ENCODE results near the gene MXRA8. TPM values are rescaled to one million over a fixed set of nuclear protein-coding genes. Genes with fewer than 3 reads are reported as not detected.

MXRA8 gene
- total RNA-seq, 1 donor from 2014 or later: 20.2 TPM

GRCh38 chr1:1336446-1336845, 21.9 kb downstream of the MXRA8 start:
- no peak overlapping the region for H3K4me3 ChIP-seq
- intact Hi-C loops (cut with micrococcal nuclease): no loop called here
- DNase-seq: no peak
- TF ChIP-seq, protein P1, sequence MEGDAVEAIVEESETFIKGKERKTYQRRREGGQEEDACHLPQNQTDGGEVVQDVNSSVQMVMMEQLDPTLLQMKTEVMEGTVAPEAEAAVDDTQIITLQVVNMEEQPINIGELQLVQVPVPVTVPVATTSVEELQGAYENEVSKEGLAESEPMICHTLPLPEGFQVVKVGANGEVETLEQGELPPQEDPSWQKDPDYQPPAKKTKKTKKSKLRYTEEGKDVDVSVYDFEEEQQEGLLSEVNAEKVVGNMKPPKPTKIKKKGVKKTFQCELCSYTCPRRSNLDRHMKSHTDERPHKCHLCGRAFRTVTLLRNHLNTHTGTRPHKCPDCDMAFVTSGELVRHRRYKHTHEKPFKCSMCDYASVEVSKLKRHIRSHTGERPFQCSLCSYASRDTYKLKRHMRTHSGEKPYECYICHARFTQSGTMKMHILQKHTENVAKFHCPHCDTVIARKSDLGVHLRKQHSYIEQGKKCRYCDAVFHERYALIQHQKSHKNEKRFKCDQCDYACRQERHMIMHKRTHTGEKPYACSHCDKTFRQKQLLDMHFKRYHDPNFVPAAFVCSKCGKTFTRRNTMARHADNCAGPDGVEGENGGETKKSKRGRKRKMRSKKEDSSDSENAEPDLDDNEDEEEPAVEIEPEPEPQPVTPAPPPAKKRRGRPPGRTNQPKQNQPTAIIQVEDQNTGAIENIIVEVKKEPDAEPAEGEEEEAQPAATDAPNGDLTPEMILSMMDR (IDR thresholded peaks at IDR 0.05; ENCODE audit: borderline replicate concordance): no peak
- peaks cover 1% of the 10 kb centered on the region for H3K4me1 ChIP-seq
- H3K36me3 ChIP-seq: peaks cover 55% of the 10 kb centered on the region
- no peaks in the 10 kb centered on the region for H3K9me3 ChIP-seq (replicated peaks)
- no peaks in the 10 kb centered on the region for H3K27me3 ChIP-seq (ENCODE audit: low read depth)
- no peak overlapping the region for H3K27ac ChIP-seq (replicated peaks)

- H3K4me1 ChIP-seq: peaks cover 8% of the 10 kb centered on the region
- peaks cover 51% of the 10 kb centered on the region for H3K36me3 ChIP-seq
- H3K4me3 ChIP-seq: no peak overlapping the region
- DNase-seq: no peak
- H3K27me3 ChIP-seq (ENCODE audit: low read depth): no peaks in the 10 kb centered on the region
- no peak overlapping the region for H3K27ac ChIP-seq (replicated peaks)
- intact Hi-C loops (cut with micrococcal nuclease): no loop called here
- TF ChIP-seq, protein P1 (IDR thresholded peaks at IDR 0.05; ENCODE audit: borderline replicate concordance): no peak
- H3K9me3 ChIP-seq (replicated peaks): no peaks in the 10 kb centered on the region
Measured at GRCh38 chr1:1335792-1336248, 22.5 kb downstream of the MXRA8 start.

DNA sequence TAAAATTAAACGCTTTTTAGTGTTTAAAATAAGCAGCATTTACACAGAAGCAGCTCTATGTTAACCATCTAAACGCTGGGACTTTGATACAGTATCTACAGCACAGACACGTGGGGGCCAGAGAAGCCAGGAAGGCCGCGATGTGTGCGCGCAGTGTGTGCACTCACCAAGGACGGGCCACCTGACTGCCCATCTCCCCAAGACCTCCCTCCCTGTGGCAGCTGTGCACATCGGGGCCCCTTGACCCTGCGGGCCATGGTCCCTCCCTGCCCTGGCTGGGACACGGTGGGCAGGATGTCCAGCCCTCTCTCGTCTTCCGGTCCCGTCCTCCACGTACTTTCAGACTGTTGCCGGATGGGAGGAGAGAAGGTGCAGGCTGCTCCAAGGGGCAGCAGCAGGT, 23.1 kb downstream of the MXRA8 start:
- no peak overlapping the region for H3K27ac ChIP-seq (replicated peaks)
- H3K4me1 ChIP-seq: peaks cover 13% of the 10 kb centered on the region
- H3K4me3 ChIP-seq: no peak overlapping the region
- no peaks in the 10 kb centered on the region for H3K27me3 ChIP-seq (ENCODE audit: low read depth)
- TF ChIP-seq, protein P1 (IDR thresholded peaks at IDR 0.05; ENCODE audit: borderline replicate concordance): no peak
- H3K36me3 ChIP-seq: peaks cover 46% of the 10 kb centered on the region
- intact Hi-C loops (cut with micrococcal nuclease): no loop called here
- no peaks in the 10 kb centered on the region for H3K9me3 ChIP-seq (replicated peaks)
- DNase-seq: no peak

- intact Hi-C loops (cut with micrococcal nuclease): no loop called here
- H3K36me3 ChIP-seq: peaks cover 41% of the 10 kb centered on the region
- TF ChIP-seq, protein P1 (IDR thresholded peaks at IDR 0.05; ENCODE audit: borderline replicate concordance): no peak
- H3K4me1 ChIP-seq: peaks cover 17% of the 10 kb centered on the region
- no peak for DNase-seq
- H3K4me3 ChIP-seq: no peak overlapping the region
- H3K27ac ChIP-seq (replicated peaks): no peak overlapping the region
- no peaks in the 10 kb centered on the region for H3K27me3 ChIP-seq (ENCODE audit: low read depth)
- no peaks in the 10 kb centered on the region for H3K9me3 ChIP-seq (replicated peaks)
Measured at GRCh38 chr1:1334835-1335234, 23.5 kb downstream of the MXRA8 start.

GRCh38 chr1:1333551-1334241, 24.7 kb downstream of the MXRA8 start:
- peaks cover 22% of the 10 kb centered on the region for H3K4me1 ChIP-seq
- no peak for DNase-seq
- TF ChIP-seq, protein P1 (IDR thresholded peaks at IDR 0.05; ENCODE audit: borderline replicate concordance): no peak
- H3K27me3 ChIP-seq (ENCODE audit: low read depth): no peaks in the 10 kb centered on the region
- H3K9me3 ChIP-seq (replicated peaks): no peaks in the 10 kb centered on the region
- H3K4me3 ChIP-seq: no peak overlapping the region
- intact Hi-C loops (cut with micrococcal nuclease): no loop called here
- no peak overlapping the region for H3K27ac ChIP-seq (replicated peaks)
- peaks cover 35% of the 10 kb centered on the region for H3K36me3 ChIP-seq
